Epidermal melanocyte (primary cell): ENCODE measurements around the gene CT47A1.
A peak's percentile ranks its signal among the peaks of the same experiment; 100 is the strongest.
"Not testable (repeated sequence)": the region's sequence is repeated elsewhere in the genome, so short reads cannot be mapped to it uniquely, and the experiment has no call there.

Source experiments
- DNase-seq: peaks from one replicate; pipeline ENCODE4 v3.0.0; 2011; ENCODE audit warnings: low spot score; ENCODE audit not compliant: insufficient read length

Gene CT47A1

GRCh38 chrX:120985660-120986059, at the start of gene CT47A1:
TSS of gene CT47A1 (minus strand) at chrX:120985760. CDS start at chrX:120985529, 231 bp downstream.
- not testable (repeated sequence) for DNase-seq

- no peak for DNase-seq
These were observed 47.0 kb upstream of the CT47A1 start for GRCh38 chrX:121032531-121032930.

- DNase-seq: no peak
These were observed 44.5 kb upstream of the CT47A1 start for GRCh38 chrX:121030083-121030482.

GRCh38 chrX:121028419-121028818, 42.9 kb upstream of the CT47A1 start:
- DNase-seq: no peak

- no peak for DNase-seq
These were observed 29.3 kb upstream of the CT47A1 start for GRCh38 chrX:121014826-121015225.

- no peak for DNase-seq
These were observed 28.4 kb upstream of the CT47A1 start for GRCh38 chrX:121013897-121014455.

- DNase-seq: no peak
These were observed 25.7 kb upstream of the CT47A1 start for GRCh38 chrX:121011254-121011653.

GRCh38 chrX:121010218-121010617, 24.7 kb upstream of the CT47A1 start:
- DNase-seq: no peak

GRCh38 chrX:121009764-121010163, 24.2 kb upstream of the CT47A1 start:
- DNase-seq: no peak

- DNase-seq: peak; percentile 16
These were observed 23.4 kb upstream of the CT47A1 start for GRCh38 chrX:121008920-121009319.

GRCh38 chrX:121000589-121000988, 15.0 kb upstream of the CT47A1 start:
- no peak for DNase-seq

- no peak for DNase-seq
These were observed 13.9 kb upstream of the CT47A1 start for GRCh38 chrX:120999413-120999812.

GRCh38 chrX:120956500-120956899, 29.1 kb downstream of the CT47A1 start, which contains the start of gene CT47A7:
TSS of gene CT47A7 (minus strand) at chrX:120956600. CDS start at chrX:120956345, 255 bp downstream.
- not testable (repeated sequence) for DNase-seq
